Natural killer cell (primary cell): ENCODE data around the gene TMC6. TPM values are rescaled to one million over a fixed set of nuclear protein-coding genes. Genes with fewer than 3 reads are reported as not detected.
A peak's percentile ranks its signal among the peaks of the same experiment; 100 is the strongest.

Experiments
- ATAC-seq, 3 donors: fragments of 150-1000 bp in 2 of 3; fragments of 200-7000 bp in 1 of 3; cut with Tn5 transposase; 1 replicate in 1 of 3; 2 replicates in 2 of 3; pipeline ENCODE4 v1.10.0; 2021; ENCODE audit warnings: mild to moderate bottlenecking in 2 of 3, moderate library complexity in 2 of 3
- DNase-seq, 2 donors: peaks; one replicate each; pipeline versions ENCODE4 v3.0.0 to v3.0.0-alpha.2; 2013 to 2021; ENCODE audit warnings: mixed read lengths in 1 of 2
- H3K27ac ChIP-seq: one replicate; pipeline ENCODE4 v1.5.1; 2013; ENCODE audit warnings: mild to moderate bottlenecking, low read length
- H3K27me3 ChIP-seq: one replicate; pipeline ENCODE4 v1.6.1; 2013; ENCODE audit warnings: low read length; ENCODE audit not compliant: control insufficient read depth, insufficient read depth
- H3K36me3 ChIP-seq: one replicate; pipeline ENCODE4 v1.6.1; 2013; ENCODE audit warnings: low read length; ENCODE audit not compliant: control insufficient read depth, insufficient read depth
- H3K4me1 ChIP-seq: one replicate; pipeline ENCODE4 v1.6.1; 2013; ENCODE audit warnings: low read length; ENCODE audit not compliant: control insufficient read depth, insufficient read depth
- H3K4me3 ChIP-seq: one replicate; pipeline ENCODE4 v1.5.1; 2013; ENCODE audit warnings: low read length
- H3K9me3 ChIP-seq: one replicate; pipeline ENCODE4 v1.6.1; 2013; ENCODE audit warnings: low read length; ENCODE audit not compliant: control insufficient read depth, insufficient read depth
- H3K27ac Mint-ChIP-seq, 2 donors: one replicate each; pipeline ENCODE4 v1.8.0; 2022; ENCODE audit warnings: mild to moderate bottlenecking in 2 of 2, mixed read lengths in 2 of 2, moderate library complexity in 1 of 2
- H3K27me3 Mint-ChIP-seq, 2 donors: one replicate each; pipeline ENCODE4 v1.8.0; 2022; ENCODE audit warnings: low read depth in 2 of 2, mixed read lengths in 2 of 2
- H3K36me3 Mint-ChIP-seq: one replicate; pipeline ENCODE4 v1.8.0; 2022; ENCODE audit warnings: mixed read lengths
- H3K4me1 Mint-ChIP-seq, 2 donors: one replicate each; pipeline ENCODE4 v1.8.0; 2022; ENCODE audit warnings: mixed read lengths in 2 of 2
- H3K4me3 Mint-ChIP-seq: one replicate; pipeline ENCODE4 v1.8.0; 2022; ENCODE audit warnings: mild to moderate bottlenecking, moderate library complexity, mixed read lengths
- H3K9me3 Mint-ChIP-seq, 2 donors: one replicate each; pipeline ENCODE4 v1.8.0; 2022; ENCODE audit warnings: mixed read lengths in 2 of 2
- CTCF ChIP-seq: fragments of 200-600 bp; IDR thresholded peaks from one replicate; pipeline ENCODE4 v1.8.0; 2022; ENCODE audit warnings: antibody characterized with exemption
- WGBS: methylation state at CpG from one replicate; pipeline ENCODE4 v1.1.7; 2013; ENCODE audit warnings: missing lambda C conversion rate; ENCODE audit not compliant: insufficient coverage; 5-methylcytosine and 5-hydroxymethylcytosine counted together
- intact Hi-C: fragments of 100-400 bp; cut with micrococcal nuclease; formaldehyde crosslinking; loops from one replicate; pipeline ENCODE4 v1.14.2; 2022
- total RNA-seq, 4 donors: library from RNA; stranded (reverse); fragments of 120-200 nt in 1 of 4; gene quantifications; one replicate each; pipeline versions ENCODE4 v1.2.3 to v1.2.4, GENCODE V29; 2013 to 2022

TMC6 gene
- total RNA-seq, 3 donors from 2014 or later (not counting 1 experiment from before 2014, with no cell fraction given), result 653 to 825 (median 687) TPM

GRCh38 chr17:78108726-78109488, 19.6 kb downstream of the TMC6 start:
- H3K4me3 ChIP-seq, result no peak overlapping the region
- Mint-ChIP-seq H3K27ac (peak overlapping the region; percentile 48 to 59), H3K9me3 (no peaks in the 10 kb centered on the region), H3K4me3 (no peak overlapping the region), H3K4me1 (peaks cover 25 to 32% of the 10 kb centered on the region in 2 donors), H3K27me3 (no peaks in the 10 kb centered on the region), H3K36me3 (peaks cover 6% of the 10 kb centered on the region)
- no peak overlapping the region for H3K27ac ChIP-seq
- WGBS, result 91% methylated on average over 17 of the region's 18 CpGs
- intact Hi-C loops, result no loop called here
- DNase-seq (no peak), ATAC-seq (no peak)
- peaks cover 83% of the 10 kb centered on the region for H3K36me3 ChIP-seq
- no peaks in the 10 kb centered on the region for H3K9me3 ChIP-seq
- H3K4me1 ChIP-seq, result peaks cover 19% of the 10 kb centered on the region
- TF ChIP-seq CTCF, result no peak
- H3K27me3 ChIP-seq, result no peaks in the 10 kb centered on the region

- no peak for TF ChIP-seq CTCF
- H3K36me3 Mint-ChIP-seq, result peaks cover 6% of the 10 kb centered on the region
- 94% methylated on average over 21 of the region's 21 CpGs for WGBS
- H3K4me1 Mint-ChIP-seq, result peaks cover 17 to 24% of the 10 kb centered on the region in 2 donors
- H3K27ac Mint-ChIP-seq, result peak overlapping the region; percentile 27 to 50
- H3K27me3 Mint-ChIP-seq, result no peaks in the 10 kb centered on the region
- no peak overlapping the region for H3K4me3 Mint-ChIP-seq
- Histone ChIP-seq H3K4me1 (peaks cover 12% of the 10 kb centered on the region), H3K27ac (no peak overlapping the region), H3K9me3 (no peaks in the 10 kb centered on the region), H3K36me3 (peaks cover 83% of the 10 kb centered on the region), H3K4me3 (no peak overlapping the region), H3K27me3 (no peaks in the 10 kb centered on the region)
- intact Hi-C loops, result no loop called here
- no peaks in the 10 kb centered on the region for H3K9me3 Mint-ChIP-seq
- ATAC-seq, result no peak
- DNase-seq, result no peak
These were observed 20.4 kb downstream of the TMC6 start for GRCh38 chr17:78107976-78108725.

- intact Hi-C loops, result no loop called here
- no peaks in the 10 kb centered on the region for H3K9me3 ChIP-seq
- Mint-ChIP-seq H3K9me3 (no peaks in the 10 kb centered on the region), H3K36me3 (peaks cover 3% of the 10 kb centered on the region), H3K4me3 (no peak overlapping the region), H3K27me3 (no peaks in the 10 kb centered on the region), H3K27ac (peak overlapping the region; percentile 27 to 50), H3K4me1 (peaks cover 10 to 17% of the 10 kb centered on the region in 2 donors)
- H3K27me3 ChIP-seq, result no peaks in the 10 kb centered on the region
- ATAC-seq, result no peak
- no peak for DNase-seq
- TF ChIP-seq CTCF, result no peak
- peaks cover 83% of the 10 kb centered on the region for H3K36me3 ChIP-seq
- H3K4me1 ChIP-seq, result peaks cover 5% of the 10 kb centered on the region
- no peak overlapping the region for H3K4me3 ChIP-seq
- 87% methylated on average over 9 of the region's 10 CpGs for WGBS
- no peak overlapping the region for H3K27ac ChIP-seq
These were observed 21.1 kb downstream of the TMC6 start for GRCh38 chr17:78107457-78107856.
